MV-4-11 (cell line): Measurements from ENCODE around the gene OR52B6.
"Not testable (repeated sequence)": the region's sequence is repeated elsewhere in the genome, so short reads cannot be mapped to it uniquely, and the experiment has no call there.

ENCODE experiments used
- DNase-seq: peaks from one replicate; lab custom pipeline; 2025; lab: John Stamatoyannopoulos, UW

Gene OR52B6

GRCh38 chr11:5580577-5580976 is at the start of gene OR52B6:
Gene OR52B6 (plus strand): TSS chr11:5580877. CDS start chr11:5580877, 0 bp downstream.
- DNase-seq: no peak

GRCh38 chr11:5531053-5531831 is 49.4 kb upstream of the OR52B6 start:
- DNase-seq: no peak

- DNase-seq: peak; percentile 4
These were observed 46.6 kb upstream of the OR52B6 start for GRCh38 chr11:5534046-5534445.

GRCh38 chr11:5536482-5536881 is 44.2 kb upstream of the OR52B6 start:
- DNase-seq: no peak

GRCh38 chr11:5541427-5541826 is 39.2 kb upstream of the OR52B6 start:
- DNase-seq: no peak

GRCh38 chr11:5546457-5546856 is 34.2 kb upstream of the OR52B6 start:
- no peak for DNase-seq

- no peak for DNase-seq
These were observed 32.7 kb upstream of the OR52B6 start for GRCh38 chr11:5547982-5548381.

GRCh38 chr11:5548440-5548839 is 32.2 kb upstream of the OR52B6 start, which contains the start of gene OR52H1:
Gene OR52H1 (minus strand): TSS chr11:5548540. CDS start chr11:5545505, 3,035 bp downstream.
- no peak for DNase-seq

GRCh38 chr11:5550440-5551095 is 30.1 kb upstream of the OR52B6 start:
- DNase-seq: no peak

- DNase-seq: no peak
These were observed 27.3 kb upstream of the OR52B6 start for GRCh38 chr11:5553343-5553742.

GRCh38 chr11:5556596-5557188 is 24.0 kb upstream of the OR52B6 start:
- DNase-seq: no peak

GRCh38 chr11:5557751-5558150 is 22.9 kb upstream of the OR52B6 start:
- no peak for DNase-seq

GRCh38 chr11:5564259-5565019 is 16.2 kb upstream of the OR52B6 start:
- DNase-seq: peak; percentile 62

- no peak for DNase-seq
These were observed 6.0 kb upstream of the OR52B6 start for GRCh38 chr11:5574654-5575053.

- DNase-seq: no peak
These were observed 5.5 kb upstream of the OR52B6 start for GRCh38 chr11:5575152-5575551.

GRCh38 chr11:5577101-5577500 is 3.6 kb upstream of the OR52B6 start:
- no peak for DNase-seq

- no peak for DNase-seq
These were observed 337 bp downstream of the OR52B6 start for GRCh38 chr11:5581014-5581413.

- not testable (repeated sequence) for DNase-seq
These were observed 3.8 kb downstream of the OR52B6 start for GRCh38 chr11:5584458-5584857.

- not testable (repeated sequence) for DNase-seq
These were observed 9.2 kb downstream of the OR52B6 start for GRCh38 chr11:5589906-5590305.

GRCh38 chr11:5591613-5592012 is 10.9 kb downstream of the OR52B6 start:
- DNase-seq: no peak

- no peak for DNase-seq
These were observed 11.9 kb downstream of the OR52B6 start for GRCh38 chr11:5592615-5593014.

- DNase-seq: no peak
These were observed 12.5 kb downstream of the OR52B6 start for GRCh38 chr11:5593146-5593545.
